Right cardiac atrium (tissue), 5 donors: ENCODE measurements around the gene ANK3. TPM values are rescaled to one million over a fixed set of nuclear protein-coding genes. Genes with fewer than 3 reads are reported as not detected.

Experiments used
- ATAC-seq, 2 donors: fragments of 200-7000 bp; cut with Tn5 transposase; one replicate each; pipeline versions ENCODE4 v1.8.0 to v1.9.1; 2020; ENCODE audit warnings: moderate library complexity in 2 of 2, mild to moderate bottlenecking in 1 of 2
- DNase-seq, 3 donors: peaks; one replicate each; pipeline ENCODE4 v3.0.0-alpha.2; 2020
- H3K27ac ChIP-seq: one replicate; pipeline ENCODE4 v1.5.1; 2013; ENCODE audit warnings: mild to moderate bottlenecking, low read length, control low read depth, moderate library complexity
- H3K27me3 ChIP-seq: one replicate; pipeline ENCODE4 v1.6.1; 2013; ENCODE audit not compliant: control insufficient read depth, insufficient read depth
- H3K4me1 ChIP-seq: one replicate; pipeline ENCODE4 v1.6.1; 2013; ENCODE audit warnings: low read length; ENCODE audit not compliant: control insufficient read depth, insufficient read depth
- H3K4me3 ChIP-seq: one replicate; pipeline ENCODE4 v1.5.1; 2013; ENCODE audit warnings: low read length, control low read depth
- H3K9me3 ChIP-seq: one replicate; pipeline ENCODE4 v1.6.1; 2013; ENCODE audit warnings: low read length; ENCODE audit not compliant: control insufficient read depth
- WGBS: extraction: QIAGEN DNeasy Blood & Tissue Kit; methylation state at CpG from one replicate; pipeline ENCODE4 v1.1.7; 2013; 5-methylcytosine and 5-hydroxymethylcytosine counted together
- intact Hi-C, 4 donors: fragments of 100-400 bp; cut with DNase I; formaldehyde crosslinking; loops; one replicate each; pipeline versions ENCODE4 v1.11.0 to v1.14.0; 2022 to 2023
- polyA plus RNA-seq: library from polyadenylated mRNA; stranded (reverse); fragments of 200-250 nt; gene quantifications from one replicate; pipeline ENCODE4 v1.2.3, GENCODE V29; 2013
- total RNA-seq, 4 donors: library from RNA; stranded (reverse); fragmentation: NEBNext Ultra II Directional; extraction: Animal tissue kit (Norgen Biotek cat#: 25700); gene quantifications; one replicate each; pipeline ENCODE4 v1.2.1, GENCODE V29; 2021
- donor health status: healthy with polysubstance abuse.
- donor health status: DM: no; HTN: yes; CAD: no.
- donor health status: DM: no; HTN: no; CAD: no.
- donor health status: DM: no; HTN: yes; CAD: no; lungs with severe emphysema.
- donor health status: DM: yes; HTN: yes; CAD: no.

ANK3 gene
- total and polyA plus RNA-seq, 5 donors = 59.8 to 196 (median 171) TPM

DNA sequence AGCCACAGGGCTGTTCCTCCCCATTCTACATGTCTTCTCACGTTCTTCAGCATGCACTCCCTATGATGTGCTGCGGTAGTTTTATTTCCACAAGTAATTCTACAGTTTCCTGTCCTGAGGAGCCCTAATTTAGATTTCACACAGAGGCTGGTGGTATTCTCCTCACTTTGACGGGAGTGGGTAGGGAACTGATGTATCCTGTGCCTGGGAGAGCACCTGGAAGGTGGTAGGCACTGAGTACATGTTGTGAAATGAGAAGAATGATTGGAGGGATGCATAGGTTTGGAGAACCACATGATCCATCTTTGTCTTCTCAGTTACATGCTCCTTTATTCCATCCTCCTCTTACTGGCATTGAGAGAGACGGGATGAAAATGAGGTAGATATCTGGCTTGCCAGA lies 365.2 kb downstream of the ANK3 start:
- Histone ChIP-seq H3K27me3 (no peaks in the 10 kb centered on the region), H3K27ac (no peak overlapping the region), H3K4me1 (no peaks in the 10 kb centered on the region), H3K4me3 (no peak overlapping the region), H3K9me3 (no peaks in the 10 kb centered on the region)
- 86% methylated on average over 4 of the region's 4 CpGs for WGBS
- no peak for ATAC-seq
- intact Hi-C loops = loop anchor here in 1 of 4 donors (10.0 kb wide), 1 partner anchor 110 kb away; no protein-coding TSS in a partner anchor
- DNase-seq = no peak

DNA sequence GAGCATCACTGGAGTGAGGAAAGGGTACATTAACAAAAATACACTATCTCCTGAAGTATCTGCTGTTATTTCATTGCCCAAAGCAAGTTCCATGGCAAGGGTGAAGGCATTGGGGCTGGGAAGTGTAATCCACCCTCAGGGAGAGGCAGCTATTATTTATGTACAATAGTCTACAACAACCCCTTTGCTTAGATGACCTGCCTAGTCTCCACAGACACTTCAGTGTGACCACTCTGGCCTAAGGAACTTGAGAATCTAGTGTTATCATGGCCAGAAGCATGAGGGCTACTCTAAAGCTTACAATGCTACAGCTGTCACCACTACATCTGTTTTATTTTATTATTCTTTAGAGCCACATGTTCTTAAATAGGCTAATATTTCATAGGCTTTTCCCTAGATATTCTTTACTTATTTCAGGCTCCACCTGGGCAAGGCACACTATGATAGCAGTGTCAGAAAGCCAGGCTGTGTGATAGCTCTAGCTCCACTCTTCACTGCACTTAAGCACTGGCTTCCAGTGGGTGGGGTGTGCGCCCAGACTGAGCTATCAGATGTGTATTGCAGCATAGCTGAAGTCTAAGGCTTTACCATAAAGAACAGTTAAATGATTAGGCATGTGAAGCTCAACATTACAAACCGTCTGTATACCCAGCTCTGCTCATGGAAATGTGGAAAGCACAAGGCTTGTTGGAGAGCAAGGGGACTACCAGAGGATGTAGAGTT lies 366.4 kb downstream of the ANK3 start:
- DNase-seq = no peak
- Histone ChIP-seq H3K4me3 (no peak overlapping the region), H3K9me3 (no peaks in the 10 kb centered on the region), H3K27me3 (no peaks in the 10 kb centered on the region), H3K4me1 (no peaks in the 10 kb centered on the region), H3K27ac (no peak overlapping the region)
- intact Hi-C loops = loop anchor here in 1 of 4 donors (10.0 kb wide), 1 partner anchor 109 kb away; no protein-coding TSS in a partner anchor
- no peak for ATAC-seq
- WGBS = 53% methylated on average over 2 of the region's 2 CpGs

DNA sequence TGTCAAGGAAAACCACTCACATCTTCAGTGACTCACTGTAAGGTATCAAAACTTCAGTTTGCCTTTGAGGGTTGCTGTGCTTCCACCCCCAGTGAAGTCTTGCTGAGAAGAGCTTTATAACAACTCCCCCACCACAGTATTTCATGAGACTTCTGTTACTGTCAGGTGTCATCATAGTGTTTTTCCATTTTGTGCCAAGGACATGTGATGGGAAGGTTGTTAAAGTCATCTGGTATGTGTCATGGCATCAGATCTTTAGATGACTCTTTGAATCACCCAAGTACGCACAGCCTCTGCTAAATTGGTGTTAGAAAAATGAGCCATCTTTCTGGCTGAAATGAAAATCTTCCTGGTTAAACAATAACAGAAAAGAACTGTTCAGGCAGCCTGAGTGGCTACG lies 368.3 kb downstream of the ANK3 start:
- ATAC-seq (no peak), DNase-seq (no peak)
- intact Hi-C loops = loop anchor here in 1 of 4 donors (10.0 kb wide), 1 partner anchor 107 kb away; no protein-coding TSS in a partner anchor
- no peak overlapping the region for H3K4me3 ChIP-seq
- no peaks in the 10 kb centered on the region for H3K27me3 ChIP-seq
- WGBS = 85% methylated on average over 2 of the region's 2 CpGs
- no peaks in the 10 kb centered on the region for H3K9me3 ChIP-seq
- no peak overlapping the region for H3K27ac ChIP-seq
- no peaks in the 10 kb centered on the region for H3K4me1 ChIP-seq

DNA sequence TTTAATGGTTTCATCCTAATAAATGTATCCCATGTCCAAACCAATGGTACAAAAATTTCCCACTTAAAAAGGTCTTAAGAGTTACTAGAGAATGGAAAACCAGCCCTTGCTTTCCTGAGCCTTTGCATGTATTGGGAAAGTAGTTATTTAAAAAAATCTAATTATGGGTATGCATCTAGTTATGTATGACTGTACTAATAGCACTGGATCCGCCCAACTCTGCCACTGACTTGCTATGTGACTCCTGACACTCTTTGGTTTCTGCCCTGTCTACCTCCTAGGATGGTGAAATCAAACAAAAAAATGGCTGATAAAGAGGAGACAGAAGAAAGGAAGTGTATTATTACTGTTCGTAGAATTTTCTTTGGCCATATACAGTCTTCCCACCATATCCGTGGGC lies 372.9 kb downstream of the ANK3 start:
- DNase-seq = no peak
- no peak overlapping the region for H3K4me3 ChIP-seq
- 88% methylated on average over 3 of the region's 3 CpGs for WGBS
- no peak for ATAC-seq
- no peaks in the 10 kb centered on the region for H3K9me3 ChIP-seq
- H3K27me3 ChIP-seq = no peaks in the 10 kb centered on the region
- no peaks in the 10 kb centered on the region for H3K4me1 ChIP-seq
- intact Hi-C loops = no loop called here
- no peak overlapping the region for H3K27ac ChIP-seq

DNA sequence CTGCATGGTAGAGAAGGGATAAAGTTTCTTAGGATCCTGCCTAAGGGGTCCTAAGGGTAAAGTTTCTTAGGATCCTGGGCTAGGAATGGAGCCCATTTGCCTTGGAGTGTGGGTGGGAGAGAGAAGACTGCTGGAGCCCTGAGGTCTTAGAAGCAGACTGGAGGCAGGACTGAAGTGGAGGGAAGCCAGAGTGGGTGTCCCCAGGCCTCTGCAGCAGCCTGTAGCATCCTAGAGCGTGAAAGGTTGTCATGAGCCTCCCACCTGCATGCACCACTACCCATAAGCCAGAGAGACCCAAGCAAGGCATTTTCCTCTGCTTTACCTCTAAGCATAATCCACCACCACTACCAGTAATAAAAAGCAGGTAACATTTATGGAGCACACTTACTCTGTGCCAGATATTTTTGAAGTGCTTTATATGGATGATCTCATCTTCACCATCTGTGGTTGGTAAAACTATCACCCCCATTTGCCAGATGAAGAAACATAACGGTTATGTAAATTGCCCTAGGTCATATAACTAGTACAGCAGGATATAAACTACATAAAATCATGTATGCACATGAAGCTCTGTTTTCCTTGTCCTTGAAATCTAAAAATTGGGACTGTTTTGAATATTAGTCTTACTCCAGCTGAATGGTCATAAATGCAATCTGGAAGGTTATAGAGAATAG lies 379.8 kb downstream of the ANK3 start:
- no peak for DNase-seq
- 76% methylated on average over 2 of the region's 2 CpGs for WGBS

DNA sequence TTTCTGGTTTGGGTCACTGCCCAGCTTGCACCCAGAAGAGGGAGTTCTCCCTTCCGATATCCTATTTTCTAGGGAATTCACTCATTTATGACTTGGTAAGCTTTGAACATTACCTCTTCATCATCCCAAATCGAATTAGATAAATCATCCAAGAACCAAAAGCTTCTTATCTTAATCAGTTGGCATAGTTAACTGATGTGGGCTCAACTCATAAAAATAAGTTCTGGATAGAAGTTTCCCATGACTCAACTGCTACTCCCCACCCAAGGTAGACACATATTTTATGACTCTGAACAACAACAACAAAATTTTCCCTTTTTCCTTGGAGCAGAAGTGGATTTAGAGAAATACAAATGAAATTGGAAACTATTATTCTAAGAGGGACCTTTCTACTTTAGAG lies 380.4 kb downstream of the ANK3 start:
- Histone ChIP-seq H3K4me3 (no peak overlapping the region), H3K27ac (no peak overlapping the region), H3K27me3 (no peaks in the 10 kb centered on the region), H3K9me3 (no peaks in the 10 kb centered on the region), H3K4me1 (no peaks in the 10 kb centered on the region)
- 72% methylated on average over 2 of the region's 2 CpGs for WGBS
- ATAC-seq (no peak), DNase-seq (no peak)
- intact Hi-C loops = no loop called here

More for the DNA sequence above, 379.8 kb downstream of the ANK3 start:
- H3K27ac ChIP-seq = no peak overlapping the region
- no peaks in the 10 kb centered on the region for H3K27me3 ChIP-seq
- ATAC-seq = no peak
- no peaks in the 10 kb centered on the region for H3K4me1 ChIP-seq
- no peaks in the 10 kb centered on the region for H3K9me3 ChIP-seq
- intact Hi-C loops = no loop called here
- no peak overlapping the region for H3K4me3 ChIP-seq

DNA sequence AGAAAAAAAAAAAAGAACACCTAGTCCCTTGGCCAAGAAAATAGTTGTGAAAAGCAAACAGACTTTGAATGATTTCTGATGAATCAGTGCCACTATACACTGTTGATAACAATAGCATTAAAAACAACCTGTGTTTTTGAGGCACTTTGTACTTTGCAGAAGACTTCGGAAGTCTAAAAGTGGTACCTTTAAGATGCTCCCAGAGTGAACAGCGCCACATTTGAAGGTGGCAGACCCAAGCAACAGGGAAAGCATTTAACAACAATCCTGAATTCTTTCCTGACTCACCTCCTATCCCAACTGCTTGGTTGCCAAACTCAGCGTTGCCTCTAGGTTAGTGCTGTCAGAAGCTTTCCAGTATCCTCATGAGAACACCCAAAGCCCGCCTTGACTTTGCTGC lies 380.9 kb downstream of the ANK3 start:
- ATAC-seq (no peak), DNase-seq (no peak)
- intact Hi-C loops = no loop called here
- no peaks in the 10 kb centered on the region for H3K4me1 ChIP-seq
- no peak overlapping the region for H3K4me3 ChIP-seq
- no peaks in the 10 kb centered on the region for H3K27me3 ChIP-seq
- H3K9me3 ChIP-seq = no peaks in the 10 kb centered on the region
- H3K27ac ChIP-seq = no peak overlapping the region
- 85% methylated on average over 4 of the region's 4 CpGs for WGBS

DNA sequence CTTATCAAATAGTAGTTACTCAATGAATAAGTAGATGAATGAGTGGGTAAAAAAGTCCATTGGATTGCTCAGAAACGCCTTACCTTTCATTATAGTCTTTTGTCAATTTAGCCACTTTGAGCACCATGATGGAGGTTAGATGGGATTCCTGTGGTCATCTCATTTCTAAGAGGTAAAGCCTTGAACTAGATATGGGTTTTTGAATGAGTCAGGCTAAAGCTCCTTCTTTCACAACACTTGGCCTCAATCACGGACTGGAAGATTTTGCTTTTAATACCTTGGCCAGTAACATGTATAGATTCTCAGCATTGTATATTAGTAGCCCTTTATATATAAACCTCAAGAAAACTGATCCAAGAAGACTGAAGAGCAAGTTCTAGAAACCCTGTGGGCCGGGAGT lies 383.6 kb downstream of the ANK3 start:
- intact Hi-C loops = no loop called here
- H3K9me3 ChIP-seq = no peaks in the 10 kb centered on the region

DNA sequence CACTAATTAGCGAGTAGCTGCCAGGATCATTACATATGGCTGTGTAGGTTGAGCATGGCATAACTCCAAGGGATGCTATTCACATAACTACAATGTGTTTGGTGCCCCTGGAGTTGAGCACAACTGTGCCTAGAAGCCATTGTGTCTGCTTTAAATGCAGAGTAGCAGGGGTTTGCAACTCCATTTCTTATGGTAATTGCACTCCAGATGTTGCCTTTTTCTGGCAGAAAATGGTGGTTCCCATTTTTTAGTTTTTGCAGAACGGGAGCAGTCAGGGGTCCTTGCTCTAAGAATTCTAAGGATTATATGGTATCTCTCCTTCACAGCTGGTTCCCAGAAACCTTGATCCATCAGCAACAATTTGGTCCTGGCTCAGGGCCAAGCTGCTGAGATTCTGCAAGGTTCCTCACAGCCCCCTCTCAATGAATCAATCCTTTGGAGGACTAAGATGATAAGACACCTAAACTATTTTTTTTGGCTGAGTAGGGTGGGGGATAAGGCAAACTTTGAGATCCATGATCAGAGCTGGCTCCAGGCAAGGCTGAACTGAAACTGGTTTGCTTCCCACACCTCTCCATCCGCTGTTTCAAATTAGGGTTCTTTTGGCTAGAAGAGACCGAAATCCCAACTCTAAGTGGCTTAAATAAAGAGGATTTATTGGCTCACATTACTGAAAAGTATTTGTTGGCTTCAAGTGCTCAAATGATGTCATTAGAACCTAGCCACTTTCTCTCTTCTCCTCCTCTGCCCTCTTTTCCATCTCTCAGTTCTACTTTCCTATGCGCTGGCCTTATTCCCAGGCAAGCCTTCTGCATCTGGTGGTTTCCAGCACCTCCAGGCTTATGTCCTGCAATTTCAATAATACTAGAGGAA lies 385.8 kb downstream of the ANK3 start:
- no peak overlapping the region for H3K4me3 ChIP-seq
- H3K4me1 ChIP-seq = no peaks in the 10 kb centered on the region
- H3K27me3 ChIP-seq = no peaks in the 10 kb centered on the region
- intact Hi-C loops = no loop called here
- DNase-seq (peak in 2 of 3 donors; percentile 41 to 43), ATAC-seq (no peak)
- no peak overlapping the region for H3K27ac ChIP-seq
- no peaks in the 10 kb centered on the region for H3K9me3 ChIP-seq
- WGBS = 62% methylated on average over 5 of the region's 5 CpGs

More for the DNA sequence above, 383.6 kb downstream of the ANK3 start:
- 79% methylated on average over 3 of the region's 3 CpGs for WGBS
- H3K4me3 ChIP-seq = no peak overlapping the region
- H3K27ac ChIP-seq = no peak overlapping the region
- no peaks in the 10 kb centered on the region for H3K27me3 ChIP-seq
- ATAC-seq (no peak), DNase-seq (no peak)
- H3K4me1 ChIP-seq = no peaks in the 10 kb centered on the region

DNA sequence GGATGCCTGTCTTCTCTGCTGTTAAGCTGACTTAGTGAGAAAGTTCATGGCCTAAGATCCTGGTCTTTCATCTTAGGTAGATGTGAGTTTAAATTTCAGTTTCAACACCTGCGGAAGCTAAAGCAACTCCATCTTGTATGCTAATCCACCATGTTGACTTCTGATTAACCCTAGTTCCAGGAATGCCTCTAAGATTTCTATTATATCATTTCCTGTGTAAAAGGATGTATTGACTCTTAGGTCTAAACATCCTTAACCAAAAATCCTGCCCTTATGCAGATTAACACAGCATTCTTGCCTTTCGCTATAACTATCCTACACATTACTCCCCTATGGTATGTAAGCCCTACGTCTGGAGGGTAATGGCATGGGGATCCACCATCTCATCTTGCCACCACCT lies 388.9 kb downstream of the ANK3 start:
- intact Hi-C loops = no loop called here
- Histone ChIP-seq H3K4me3 (no peak overlapping the region), H3K27me3 (no peaks in the 10 kb centered on the region), H3K27ac (no peak overlapping the region), H3K4me1 (no peaks in the 10 kb centered on the region), H3K9me3 (no peaks in the 10 kb centered on the region)
- no peak for ATAC-seq
- no peak for DNase-seq
- 96% methylated on average over 3 of the region's 3 CpGs for WGBS
